ENCODE measurements around the gene NCR2. TPM values are rescaled to one million over a fixed set of nuclear protein-coding genes. Genes with fewer than 3 reads are reported as not detected.

Gene NCR2
- total RNA-seq, 1 experiment from 2014 or later, result not detected

DNA sequence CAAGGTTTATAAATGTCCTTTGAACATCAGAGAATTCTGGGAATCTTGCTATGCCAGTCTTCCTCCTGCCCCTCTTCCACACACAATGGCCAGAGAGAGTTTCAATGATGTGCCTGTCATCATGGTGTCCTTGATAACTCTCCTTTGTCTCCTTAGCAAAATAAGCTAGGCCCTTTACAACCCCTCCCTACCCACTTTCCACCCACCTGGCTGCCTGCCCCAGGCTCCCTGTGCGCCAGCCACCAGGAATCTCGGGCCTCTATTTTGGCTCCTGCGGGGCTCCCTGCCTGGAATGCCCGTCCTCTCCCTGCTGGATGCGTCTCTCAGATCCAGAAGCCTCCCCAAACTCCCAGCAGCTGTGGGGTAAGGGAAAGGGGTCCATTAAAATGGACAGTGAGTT is 60.9 kb downstream of the NCR2 start:
- Mint-ChIP-seq H3K27ac (ENCODE audit: low read depth, unreplicated experiment) (no peak overlapping the region), H3K4me3 (ENCODE audit: unreplicated experiment) (no peak overlapping the region), H3K9me3 (ENCODE audit: unreplicated experiment) (peaks cover 2% of the 10 kb centered on the region), H3K36me3 (ENCODE audit: insufficient read depth, unreplicated experiment) (no peaks in the 10 kb centered on the region), H3K4me1 (ENCODE audit: insufficient read depth, unreplicated experiment) (no peaks in the 10 kb centered on the region), H3K27me3 (ENCODE audit: insufficient read depth, unreplicated experiment) (peaks cover 59% of the 10 kb centered on the region)
- TF ChIP-seq, protein P1, sequence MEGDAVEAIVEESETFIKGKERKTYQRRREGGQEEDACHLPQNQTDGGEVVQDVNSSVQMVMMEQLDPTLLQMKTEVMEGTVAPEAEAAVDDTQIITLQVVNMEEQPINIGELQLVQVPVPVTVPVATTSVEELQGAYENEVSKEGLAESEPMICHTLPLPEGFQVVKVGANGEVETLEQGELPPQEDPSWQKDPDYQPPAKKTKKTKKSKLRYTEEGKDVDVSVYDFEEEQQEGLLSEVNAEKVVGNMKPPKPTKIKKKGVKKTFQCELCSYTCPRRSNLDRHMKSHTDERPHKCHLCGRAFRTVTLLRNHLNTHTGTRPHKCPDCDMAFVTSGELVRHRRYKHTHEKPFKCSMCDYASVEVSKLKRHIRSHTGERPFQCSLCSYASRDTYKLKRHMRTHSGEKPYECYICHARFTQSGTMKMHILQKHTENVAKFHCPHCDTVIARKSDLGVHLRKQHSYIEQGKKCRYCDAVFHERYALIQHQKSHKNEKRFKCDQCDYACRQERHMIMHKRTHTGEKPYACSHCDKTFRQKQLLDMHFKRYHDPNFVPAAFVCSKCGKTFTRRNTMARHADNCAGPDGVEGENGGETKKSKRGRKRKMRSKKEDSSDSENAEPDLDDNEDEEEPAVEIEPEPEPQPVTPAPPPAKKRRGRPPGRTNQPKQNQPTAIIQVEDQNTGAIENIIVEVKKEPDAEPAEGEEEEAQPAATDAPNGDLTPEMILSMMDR (IDR thresholded peaks at IDR 0.05; ENCODE audit: unreplicated experiment), result no peak
- ChIA-PET POLR2A (no interaction called here), CTCF (interaction anchor here (0.7 to 7.3 kb wide), 3 partner anchors 28 to 282 kb away, joined by 3 to 32 read pairs (median 3); no protein-coding TSS in a partner anchor)
- no TSS peak for BruUV-seq (replicated peaks)
- DNase-seq (ENCODE audit: unreplicated experiment), result no peak
- intact Hi-C loops (cut with micrococcal nuclease), result no loop called here

DNA sequence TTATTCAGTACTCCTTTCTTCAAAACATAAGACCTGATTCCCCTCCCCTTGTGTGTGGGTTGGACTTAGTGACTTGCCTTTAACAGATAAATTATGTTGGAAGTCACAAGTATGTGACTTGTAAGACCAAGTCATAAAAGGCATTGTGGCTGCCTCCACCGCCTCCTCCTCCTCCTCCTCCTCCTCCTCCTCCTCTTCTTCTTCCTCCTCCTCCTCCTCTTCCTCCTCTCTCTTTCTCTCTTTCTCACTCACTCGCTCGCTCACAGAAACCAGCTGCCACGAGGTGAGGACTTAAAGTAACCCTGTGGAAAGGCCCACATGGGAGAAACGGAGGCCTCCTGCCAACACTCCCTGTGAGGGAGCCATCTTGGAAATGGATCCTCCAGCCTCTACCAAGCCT is 64.0 kb downstream of the NCR2 start:
- Mint-ChIP-seq H3K9me3 (ENCODE audit: unreplicated experiment) (peaks cover 7% of the 10 kb centered on the region), H3K27me3 (ENCODE audit: insufficient read depth, unreplicated experiment) (peaks cover 83% of the 10 kb centered on the region), H3K36me3 (ENCODE audit: insufficient read depth, unreplicated experiment) (no peaks in the 10 kb centered on the region), H3K27ac (ENCODE audit: low read depth, unreplicated experiment) (no peak overlapping the region), H3K4me1 (ENCODE audit: insufficient read depth, unreplicated experiment) (no peaks in the 10 kb centered on the region), H3K4me3 (ENCODE audit: unreplicated experiment) (no peak overlapping the region)
- intact Hi-C loops (cut with micrococcal nuclease), result no loop called here
- TF ChIP-seq, protein P1 (IDR thresholded peaks at IDR 0.05; ENCODE audit: unreplicated experiment), result no peak
- POLR2A ChIA-PET, result no interaction called here
- no peak for DNase-seq (ENCODE audit: unreplicated experiment)
- no TSS peak for BruUV-seq (replicated peaks)
- CTCF ChIA-PET, result interaction anchor here (1.2 to 1.7 kb wide), 2 partner anchors 25 to 192 kb away, joined by 4 read pairs; no protein-coding TSS in a partner anchor

Other genes with a start within 250 kb of the NCR2 start
- gene TREML1, start 181.3 kb upstream of the NCR2 start, total RNA-seq (2022), result not detected in 2 replicates
- gene TREM2, start 172.5 kb upstream of the NCR2 start, total RNA-seq (2022), result 0.42 and 0.63 TPM in 2 replicates
- not detected in 2 replicates for gene TREML2, start 134.5 kb upstream of the NCR2 start, total RNA-seq (2022)
- gene TREML4, start 107.3 kb upstream of the NCR2 start, total RNA-seq (2022), result not detected in 2 replicates
- gene TREM1, start 48.9 kb upstream of the NCR2 start, total RNA-seq (2022), result 9.9 and 15.8 TPM in 2 replicates
- gene FOXP4, start 210.8 kb downstream of the NCR2 start, total RNA-seq (2022), result 16.5 and 18.4 TPM in 2 replicates

All from MCF 10A (cell line).